Measurements from ENCODE around the gene COL20A1. TPM values are rescaled to one million over a fixed set of nuclear protein-coding genes. Genes with fewer than 3 reads are reported as not detected.
A peak's percentile ranks its signal among the peaks of the same experiment; 100 is the strongest.

COL20A1 gene
- total RNA-seq, 4 donors from 2014 or later: not detected

DNA sequence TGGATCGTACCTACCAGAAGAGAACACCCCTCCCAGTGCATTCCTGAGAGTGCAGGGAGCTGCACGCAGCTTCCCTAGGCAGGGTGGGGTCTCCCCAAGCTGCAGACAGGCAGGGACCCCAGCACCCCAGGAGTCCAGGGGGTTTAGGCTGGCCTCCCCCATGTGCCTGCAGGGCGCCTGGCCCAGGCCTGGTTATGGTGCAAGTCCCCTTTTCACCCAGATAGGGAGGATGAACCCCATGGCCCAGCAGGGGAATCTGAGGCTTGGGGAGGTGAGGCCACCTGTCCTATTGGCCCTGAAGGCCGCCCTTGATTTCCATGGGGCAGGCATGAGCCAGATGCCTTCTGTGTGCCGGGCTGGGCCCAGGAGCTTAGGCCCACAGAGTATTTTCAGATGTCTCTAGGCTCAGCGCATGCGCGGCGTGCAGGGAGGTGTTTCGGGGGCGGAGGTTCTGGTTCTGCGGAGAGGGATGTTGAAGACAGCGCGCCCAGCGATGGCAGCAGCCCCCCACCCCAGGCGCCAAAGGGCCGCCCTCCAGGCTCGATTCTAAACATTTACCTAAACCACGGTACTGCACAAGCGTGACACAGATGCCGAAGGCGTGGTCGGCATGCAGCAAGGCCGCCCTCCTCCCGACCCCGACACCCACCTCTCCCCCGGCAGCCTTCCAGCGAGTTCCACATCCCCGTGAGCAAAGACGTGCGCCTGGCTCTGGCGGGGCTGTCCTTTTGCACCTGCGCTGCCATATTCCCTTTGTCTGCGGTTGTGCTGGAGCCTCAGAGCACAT is 29.4 kb downstream of the COL20A1 start:
- DNase-seq (ENCODE audit: low spot score in 2 of 2): peak in 1 of 2 donors; percentile 76
- WGBS, 2 donors: 57 to 72% methylated on average over 31 of the region's 34 CpGs
- intact Hi-C loops (cut with DNase I; ENCODE audit: low total_unique reads): no loop called here
- H3K4me3 ChIP-seq (ENCODE audit: low read depth, poor library complexity, severe bottlenecking): no peak overlapping the region
- TF ChIP-seq POLR2A (IDR thresholded peaks at IDR 0.05): no peak
- TF ChIP-seq, protein P1, sequence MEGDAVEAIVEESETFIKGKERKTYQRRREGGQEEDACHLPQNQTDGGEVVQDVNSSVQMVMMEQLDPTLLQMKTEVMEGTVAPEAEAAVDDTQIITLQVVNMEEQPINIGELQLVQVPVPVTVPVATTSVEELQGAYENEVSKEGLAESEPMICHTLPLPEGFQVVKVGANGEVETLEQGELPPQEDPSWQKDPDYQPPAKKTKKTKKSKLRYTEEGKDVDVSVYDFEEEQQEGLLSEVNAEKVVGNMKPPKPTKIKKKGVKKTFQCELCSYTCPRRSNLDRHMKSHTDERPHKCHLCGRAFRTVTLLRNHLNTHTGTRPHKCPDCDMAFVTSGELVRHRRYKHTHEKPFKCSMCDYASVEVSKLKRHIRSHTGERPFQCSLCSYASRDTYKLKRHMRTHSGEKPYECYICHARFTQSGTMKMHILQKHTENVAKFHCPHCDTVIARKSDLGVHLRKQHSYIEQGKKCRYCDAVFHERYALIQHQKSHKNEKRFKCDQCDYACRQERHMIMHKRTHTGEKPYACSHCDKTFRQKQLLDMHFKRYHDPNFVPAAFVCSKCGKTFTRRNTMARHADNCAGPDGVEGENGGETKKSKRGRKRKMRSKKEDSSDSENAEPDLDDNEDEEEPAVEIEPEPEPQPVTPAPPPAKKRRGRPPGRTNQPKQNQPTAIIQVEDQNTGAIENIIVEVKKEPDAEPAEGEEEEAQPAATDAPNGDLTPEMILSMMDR (IDR thresholded peaks at IDR 0.05): no peak

DNA sequence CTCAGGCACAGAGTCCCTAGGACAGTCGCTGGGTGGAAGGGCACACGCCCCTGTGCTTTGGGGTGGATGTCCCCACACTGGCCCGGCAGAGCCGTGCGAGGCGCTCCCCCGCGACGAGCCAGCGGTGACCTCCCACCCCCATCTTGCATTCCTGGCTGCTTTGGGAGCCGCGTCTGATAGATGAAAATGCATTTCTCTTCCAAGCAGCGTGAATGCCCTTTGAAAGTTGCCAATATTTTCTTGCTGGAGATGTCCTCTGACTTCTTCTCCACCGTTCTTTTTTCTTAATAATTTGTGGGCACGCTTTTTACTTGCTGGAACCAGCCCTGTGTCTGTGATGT is 29.9 kb downstream of the COL20A1 start:
- WGBS, 2 donors: 34 to 35% methylated on average over 15 of the region's 15 CpGs
- intact Hi-C loops (cut with DNase I; ENCODE audit: low total_unique reads): no loop called here
- no peak overlapping the region for H3K4me3 ChIP-seq (ENCODE audit: low read depth, poor library complexity, severe bottlenecking)
- DNase-seq (ENCODE audit: low spot score in 2 of 2): no peak
- TF ChIP-seq POLR2A (IDR thresholded peaks at IDR 0.05): no peak
- TF ChIP-seq, protein P1 (IDR thresholded peaks at IDR 0.05): no peak

GRCh38 chr20:63323357-63323981 is 30.5 kb downstream of the COL20A1 start:
- peak in 1 of 2 donors; percentile 13 for DNase-seq (ENCODE audit: low spot score in 2 of 2)
- TF ChIP-seq, protein P1 (IDR thresholded peaks at IDR 0.05): no peak
- TF ChIP-seq POLR2A (IDR thresholded peaks at IDR 0.05): no peak
- 60 to 69% methylated on average over 17 of the region's 18 CpGs for WGBS, 2 donors

DNA sequence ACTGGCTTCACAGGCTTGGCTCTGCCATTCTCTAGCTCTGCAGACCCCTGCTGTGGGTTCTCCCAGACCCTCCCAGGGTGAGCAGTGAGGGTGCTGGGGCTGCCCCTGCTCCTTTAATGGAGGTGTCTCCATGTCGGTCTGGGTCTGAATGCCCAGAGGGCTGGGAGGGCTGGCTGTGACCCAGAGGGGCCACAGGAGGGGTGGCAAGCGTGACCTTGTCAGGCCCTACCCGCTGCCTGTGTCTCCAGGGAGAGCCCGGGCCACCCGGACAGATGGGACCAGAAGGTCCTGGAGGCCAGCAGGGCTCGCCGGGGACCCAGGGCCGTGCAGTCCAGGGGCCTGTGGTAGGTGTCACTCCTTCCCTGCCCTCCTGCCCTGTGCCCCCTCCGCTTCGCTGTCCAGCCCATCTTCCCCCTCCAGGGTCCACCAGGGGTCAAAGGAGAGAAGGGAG is 32.1 kb downstream of the COL20A1 start:
- intact Hi-C loops (cut with DNase I; ENCODE audit: low total_unique reads): no loop called here
- WGBS, 2 donors: 87 to 98% methylated on average over 5 to 8 of the region's 10 CpGs
- peak in 1 of 2 donors; percentile 68 for DNase-seq (ENCODE audit: low spot score in 2 of 2)
- H3K4me3 ChIP-seq (ENCODE audit: low read depth, poor library complexity, severe bottlenecking): no peak overlapping the region
- TF ChIP-seq POLR2A (IDR thresholded peaks at IDR 0.05): no peak
- TF ChIP-seq, protein P1 (IDR thresholded peaks at IDR 0.05): no peak

More at GRCh38 chr20:63323357-63323981, 30.5 kb downstream of the COL20A1 start:
- no peak overlapping the region for H3K4me3 ChIP-seq (ENCODE audit: low read depth, poor library complexity, severe bottlenecking)
- intact Hi-C loops (cut with DNase I; ENCODE audit: low total_unique reads): no loop called here

GRCh38 chr20:63325554-63326313 is 32.7 kb downstream of the COL20A1 start:
- no peak for DNase-seq (ENCODE audit: low spot score in 2 of 2)
- 84 to 85% methylated on average over 5 to 7 of the region's 8 CpGs for WGBS, 2 donors
- H3K4me3 ChIP-seq (ENCODE audit: low read depth, poor library complexity, severe bottlenecking): no peak overlapping the region
- TF ChIP-seq, protein P1 (IDR thresholded peaks at IDR 0.05): no peak
- no peak for TF ChIP-seq POLR2A (IDR thresholded peaks at IDR 0.05)
- intact Hi-C loops (cut with DNase I; ENCODE audit: low total_unique reads): no loop called here
